GM23338 (cell line): ENCODE results near the gene PCDHGB5. TPM values are rescaled to one million over a fixed set of nuclear protein-coding genes. Genes with fewer than 3 reads are reported as not detected.

Experiments used
- ETS1 ChIP-seq: IDR thresholded peaks from 2 replicates; pipeline ENCODE4 v1.6.1; 2016; ENCODE audit warnings: antibody characterized with exemption
- EZH2 ChIP-seq: fragments of 200-600 bp; sonication (generic); IDR thresholded peaks from one replicate; pipeline ENCODE4 v1.8.0; 2017; ENCODE audit warnings: antibody characterized with exemption, mild to moderate bottlenecking, low read depth; ENCODE audit not compliant: unreplicated experiment
- EZH2phosphoT487 ChIP-seq: fragments of 200-600 bp; sonication (generic); IDR thresholded peaks from one replicate; pipeline ENCODE4 v1.8.1; 2018; ENCODE audit warnings: antibody characterized with exemption; ENCODE audit not compliant: unreplicated experiment
- NANOG ChIP-seq: IDR thresholded peaks from 2 replicates; pipeline ENCODE4 v1.6.1; 2016; ENCODE audit warnings: antibody characterized with exemption, borderline replicate concordance
- POLR2AphosphoS5 ChIP-seq: IDR thresholded peaks from 2 replicates; pipeline ENCODE4 v1.6.1; 2016; ENCODE audit warnings: antibody characterized with exemption, low read depth
- ZNF114 ChIP-seq: fragments of 250-450 bp; sonication (Bioruptor Pico); IDR thresholded peaks from 2 replicates; pipeline ENCODE4 v1.5.0; 2020; ENCODE audit warnings: mild to moderate bottlenecking, moderate library complexity
- ZNF331 ChIP-seq: fragments of 250-450 bp; sonication (Bioruptor Pico); IDR thresholded peaks from 2 replicates; pipeline ENCODE4 v1.5.0; 2020; ENCODE audit warnings: low read depth, mild to moderate bottlenecking, moderate library complexity
- ZNF462 ChIP-seq: fragments of 250-450 bp; sonication (Bioruptor Pico); IDR thresholded peaks from 2 replicates; pipeline ENCODE4 v1.5.0; 2020; ENCODE audit warnings: mild to moderate bottlenecking, moderate library complexity
- polyA plus RNA-seq: library from polyadenylated mRNA; unstranded; fragments of >200 nt; fragmentation: Nextera tagmentation; extraction: Ambion mirVana; gene quantifications from 2 replicates; pipeline ENCODE4 v1.2.1, GENCODE V29; 2016
- total RNA-seq: library from RNA; depleted of rRNA; stranded (reverse); fragments of >200 nt; shearing (Covaris generic); gene quantifications from 2 replicates; pipeline ENCODE4 v1.2.3, GENCODE V29; 2014

PCDHGB5 gene
- total and polyA plus RNA-seq, 2 experiments from 2014 or later, result 2.5 to 18.5 TPM

- no peak for TF ChIP-seq ZNF114 (CRISPR knock-in tag)
- no peak for TF ChIP-seq ZNF331 (CRISPR knock-in tag)
- no peak for TF ChIP-seq NANOG
- TF ChIP-seq EZH2phosphoT487, result no peak
- TF ChIP-seq ZNF462, result no peak
- TF ChIP-seq EZH2, result no peak
- no peak for TF ChIP-seq POLR2AphosphoS5
- no peak for TF ChIP-seq ETS1
Observed at GRCh38 chr5:141366016-141366896, 31.5 kb upstream of the PCDHGB5 start (continued).
